ENCODE results near the gene CSAG3. TPM values are rescaled to one million over a fixed set of nuclear protein-coding genes. Genes with fewer than 3 reads are reported as not detected.
"Not testable (repeated sequence)": the region's sequence is repeated elsewhere in the genome, so short reads cannot be mapped to it uniquely, and the experiment has no call there.

Gene CSAG3
- polyA plus RNA-seq (2013): 0.24 TPM

DNA sequence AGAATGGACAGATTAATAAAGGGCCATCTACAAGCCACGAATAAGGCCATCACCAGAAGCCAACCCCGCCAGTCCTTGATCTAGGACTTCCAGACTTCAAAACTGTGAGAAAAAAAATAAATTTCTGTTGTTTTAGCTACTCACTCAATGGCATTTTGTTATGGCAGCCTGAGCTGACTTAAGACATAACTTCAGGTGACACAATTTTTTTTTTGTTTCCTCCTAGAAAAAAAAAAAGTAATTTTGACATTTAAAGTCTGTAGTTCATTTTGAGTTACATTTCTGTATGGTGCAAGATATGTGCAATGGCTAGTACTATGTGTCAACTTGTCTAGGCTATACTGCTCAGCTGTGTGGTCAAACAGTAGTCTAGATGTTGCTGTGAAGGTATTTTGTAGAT lies at the start of gene CSAG3:
Gene CSAG3, plus strand, starts transcription at position 301 of the 400 bp plus-strand sequence.
- H3K9me3 ChIP-seq (ENCODE audit: control extremely low read depth in 1 of 5, control insufficient read depth in 4 of 5, insufficient read depth in 2 of 5, low read depth in 1 of 5, low read length in 4 of 5); H3K4me3 ChIP-seq (ENCODE audit: control insufficient read depth in 1 of 7, extremely low read depth in 1 of 7, insufficient read depth in 4 of 7, low read depth in 2 of 7, low read length in 6 of 7); DNase-seq; H3K36me3 ChIP-seq (ENCODE audit: control insufficient read depth in 4 of 4, insufficient read depth in 4 of 4, low read length in 3 of 4); H3K27me3 ChIP-seq (replicated peaks in 2 of 5; ENCODE audit: control insufficient read depth in 4 of 5, insufficient read depth in 5 of 5, low read length in 4 of 5); H3K4me1 ChIP-seq (ENCODE audit: control extremely low read depth in 1 of 4, control insufficient read depth in 4 of 4, insufficient read depth in 4 of 4, low read length in 3 of 4); CTCF ChIA-PET; POLR2A ChIA-PET; H3K27ac ChIP-seq (ENCODE audit: insufficient read depth in 1 of 2, low read depth in 1 of 2, low read length in 2 of 2, poor library complexity in 1 of 2, severe bottlenecking in 2 of 2): not testable (repeated sequence)
- WGBS (ENCODE audit: insufficient coverage): no CpG with 5 or more reads among the region's 2 CpGs

GRCh38 chrX:152713195-152713594 lies 45.8 kb upstream of the CSAG3 start:
- H3K4me3 ChIP-seq (ENCODE audit: control insufficient read depth in 1 of 7, extremely low read depth in 1 of 7, insufficient read depth in 4 of 7, low read depth in 2 of 7, low read length in 6 of 7); DNase-seq; H3K27ac ChIP-seq (ENCODE audit: insufficient read depth in 1 of 2, low read depth in 1 of 2, low read length in 2 of 2, poor library complexity in 1 of 2, severe bottlenecking in 2 of 2); H3K4me1 ChIP-seq (ENCODE audit: control extremely low read depth in 1 of 4, control insufficient read depth in 4 of 4, insufficient read depth in 4 of 4, low read length in 3 of 4); POLR2A ChIA-PET; H3K27me3 ChIP-seq (replicated peaks in 2 of 5; ENCODE audit: control insufficient read depth in 4 of 5, insufficient read depth in 5 of 5, low read length in 4 of 5); H3K36me3 ChIP-seq (ENCODE audit: control insufficient read depth in 4 of 4, insufficient read depth in 4 of 4, low read length in 3 of 4); H3K9me3 ChIP-seq (ENCODE audit: control extremely low read depth in 1 of 5, control insufficient read depth in 4 of 5, insufficient read depth in 2 of 5, low read depth in 1 of 5, low read length in 4 of 5); CTCF ChIA-PET: not testable (repeated sequence)
- WGBS (ENCODE audit: insufficient coverage): no CpG with 5 or more reads among the region's 5 CpGs

GRCh38 chrX:152713815-152714787 lies 44.9 kb upstream of the CSAG3 start, which contains the start of gene MAGEA2B:
Gene MAGEA2B, plus strand, starts transcription at chrX:152714628. Its CDS starts 2,479 bp downstream, at chrX:152717107.
- CTCF ChIA-PET: not testable (repeated sequence)

DNA sequence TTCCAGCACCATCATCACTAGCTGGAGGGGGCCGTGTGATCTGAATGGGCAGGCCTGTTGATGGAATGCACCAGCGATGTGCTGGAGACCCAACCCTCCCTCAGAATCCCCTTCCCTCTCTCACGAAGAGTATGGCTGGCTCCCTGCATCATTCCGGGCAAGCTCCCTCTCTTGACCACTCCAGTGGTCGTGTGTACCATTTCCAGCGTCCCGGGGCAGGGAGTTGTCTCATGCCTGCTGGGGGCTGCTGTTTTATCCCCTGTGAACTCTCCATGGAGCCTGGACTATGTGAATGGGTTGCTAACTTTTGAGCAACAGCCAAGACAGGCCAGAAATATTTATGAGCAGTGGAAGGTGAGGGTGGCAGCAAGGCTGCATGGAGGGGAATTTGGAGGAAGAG lies 33.6 kb upstream of the CSAG3 start:
- no peak for DNase-seq
- POLR2A ChIA-PET: no interaction called here
- H3K36me3 ChIP-seq (ENCODE audit: control insufficient read depth in 4 of 4, insufficient read depth in 4 of 4, low read length in 3 of 4): no peaks in the 10 kb centered on the region
- H3K9me3 ChIP-seq (ENCODE audit: control extremely low read depth in 1 of 5, control insufficient read depth in 4 of 5, insufficient read depth in 2 of 5, low read depth in 1 of 5, low read length in 4 of 5): peaks cover 0 to 1% (median 0%) of the 10 kb centered on the region in 5 experiments
- H3K4me3 ChIP-seq (ENCODE audit: control insufficient read depth in 1 of 7, extremely low read depth in 1 of 7, insufficient read depth in 4 of 7, low read depth in 2 of 7, low read length in 6 of 7): no peak overlapping the region
- no peak overlapping the region for H3K27ac ChIP-seq (ENCODE audit: insufficient read depth in 1 of 2, low read depth in 1 of 2, low read length in 2 of 2, poor library complexity in 1 of 2, severe bottlenecking in 2 of 2)
- WGBS (ENCODE audit: insufficient coverage): 84% methylated on average over 6 of the region's 7 CpGs
- CTCF ChIA-PET: no interaction called here
- H3K27me3 ChIP-seq (replicated peaks in 2 of 5; ENCODE audit: control insufficient read depth in 4 of 5, insufficient read depth in 5 of 5, low read length in 4 of 5): no peaks in the 10 kb centered on the region
- no peaks in the 10 kb centered on the region for H3K4me1 ChIP-seq (ENCODE audit: control extremely low read depth in 1 of 4, control insufficient read depth in 4 of 4, insufficient read depth in 4 of 4, low read length in 3 of 4)

More at GRCh38 chrX:152713815-152714787, 44.9 kb upstream of the CSAG3 start, which contains the start of gene MAGEA2B:
- H3K27me3 ChIP-seq (replicated peaks in 2 of 5; ENCODE audit: control insufficient read depth in 4 of 5, insufficient read depth in 5 of 5, low read length in 4 of 5); POLR2A ChIA-PET; DNase-seq; H3K36me3 ChIP-seq (ENCODE audit: control insufficient read depth in 4 of 4, insufficient read depth in 4 of 4, low read length in 3 of 4); H3K4me3 ChIP-seq (ENCODE audit: control insufficient read depth in 1 of 7, extremely low read depth in 1 of 7, insufficient read depth in 4 of 7, low read depth in 2 of 7, low read length in 6 of 7); H3K4me1 ChIP-seq (ENCODE audit: control extremely low read depth in 1 of 4, control insufficient read depth in 4 of 4, insufficient read depth in 4 of 4, low read length in 3 of 4); H3K9me3 ChIP-seq (ENCODE audit: control extremely low read depth in 1 of 5, control insufficient read depth in 4 of 5, insufficient read depth in 2 of 5, low read depth in 1 of 5, low read length in 4 of 5); H3K27ac ChIP-seq (ENCODE audit: insufficient read depth in 1 of 2, low read depth in 1 of 2, low read length in 2 of 2, poor library complexity in 1 of 2, severe bottlenecking in 2 of 2): not testable (repeated sequence)
- WGBS (ENCODE audit: insufficient coverage): no CpG with 5 or more reads among the region's 35 CpGs

- no peaks in the 10 kb centered on the region for H3K36me3 ChIP-seq (ENCODE audit: control insufficient read depth in 4 of 4, insufficient read depth in 4 of 4, low read length in 3 of 4)
- no peak for DNase-seq
- ChIA-PET POLR2A (no interaction called here), CTCF (no interaction called here)
- H3K4me1 ChIP-seq (ENCODE audit: control extremely low read depth in 1 of 4, control insufficient read depth in 4 of 4, insufficient read depth in 4 of 4, low read length in 3 of 4): no peaks in the 10 kb centered on the region
- peaks cover 0 to 3% (median 0%) of the 10 kb centered on the region in 5 experiments for H3K9me3 ChIP-seq (ENCODE audit: control extremely low read depth in 1 of 5, control insufficient read depth in 4 of 5, insufficient read depth in 2 of 5, low read depth in 1 of 5, low read length in 4 of 5)
- H3K4me3 ChIP-seq (ENCODE audit: control insufficient read depth in 1 of 7, extremely low read depth in 1 of 7, insufficient read depth in 4 of 7, low read depth in 2 of 7, low read length in 6 of 7): no peak within 1 kb of the TSS
- WGBS (ENCODE audit: insufficient coverage): 92% methylated on average over 2 of the region's 21 CpGs
- no peak within 1 kb of the TSS for H3K27ac ChIP-seq (ENCODE audit: insufficient read depth in 1 of 2, low read depth in 1 of 2, low read length in 2 of 2, poor library complexity in 1 of 2, severe bottlenecking in 2 of 2)
- peaks cover 0 to 3% (median 0%) of the 10 kb centered on the region in 5 experiments for H3K27me3 ChIP-seq (replicated peaks in 2 of 5; ENCODE audit: control insufficient read depth in 4 of 5, insufficient read depth in 5 of 5, low read length in 4 of 5)
Observed at GRCh38 chrX:152733261-152733975, 25.6 kb upstream of the CSAG3 start, which contains the start of the genes CSAG1 and MAGEA12. Gene CSAG1, minus strand, starts transcription at chrX:152733721. Its CDS starts 1,261 bp downstream, at chrX:152732460. Gene MAGEA12, plus strand, starts transcription at chrX:152733757. Its CDS starts 2,405 bp downstream, at chrX:152736162.

- CTCF ChIA-PET: interaction anchor here (0.6 kb wide), 1 partner anchor 979 kb away, joined by 3 read pairs; no protein-coding TSS in a partner anchor
Observed at GRCh38 chrX:152734143-152734858, 24.7 kb upstream of the CSAG3 start.

More at GRCh38 chrX:152734143-152734858, 24.7 kb upstream of the CSAG3 start:
- H3K27me3 ChIP-seq (replicated peaks in 2 of 5; ENCODE audit: control insufficient read depth in 4 of 5, insufficient read depth in 5 of 5, low read length in 4 of 5); H3K4me3 ChIP-seq (ENCODE audit: control insufficient read depth in 1 of 7, extremely low read depth in 1 of 7, insufficient read depth in 4 of 7, low read depth in 2 of 7, low read length in 6 of 7); POLR2A ChIA-PET; H3K36me3 ChIP-seq (ENCODE audit: control insufficient read depth in 4 of 4, insufficient read depth in 4 of 4, low read length in 3 of 4); H3K4me1 ChIP-seq (ENCODE audit: control extremely low read depth in 1 of 4, control insufficient read depth in 4 of 4, insufficient read depth in 4 of 4, low read length in 3 of 4); DNase-seq; H3K9me3 ChIP-seq (ENCODE audit: control extremely low read depth in 1 of 5, control insufficient read depth in 4 of 5, insufficient read depth in 2 of 5, low read depth in 1 of 5, low read length in 4 of 5); H3K27ac ChIP-seq (ENCODE audit: insufficient read depth in 1 of 2, low read depth in 1 of 2, low read length in 2 of 2, poor library complexity in 1 of 2, severe bottlenecking in 2 of 2): not testable (repeated sequence)
- 92% methylated on average over 18 of the region's 22 CpGs for WGBS (ENCODE audit: insufficient coverage)

Measured in common myeloid progenitor, CD34-positive (primary cell).